Neuronal stem cell (in vitro differentiated cells): ENCODE data around the gene STK38L.
"Not testable (repeated sequence)": the region's sequence is repeated elsewhere in the genome, so short reads cannot be mapped to it uniquely, and the experiment has no call there.

Source experiments
- DNase-seq: peaks from one replicate; pipeline ENCODE4 v3.0.0-alpha.2; 2013; ENCODE audit warnings: low spot score
- H2AFZ ChIP-seq: one replicate; pipeline ENCODE4 v1.6.1; 2013; ENCODE audit warnings: mild to moderate bottlenecking, low read length, inconsistent platforms
- H2AK5ac ChIP-seq: 2 replicates; pipeline ENCODE4 v1.6.1; 2013; ENCODE audit warnings: low read depth, mild to moderate bottlenecking, inconsistent platforms, low read length, moderate library complexity, mixed read lengths
- H2BK120ac ChIP-seq: 2 replicates; pipeline ENCODE4 v1.6.1; 2013; ENCODE audit warnings: low read depth, mild to moderate bottlenecking, inconsistent platforms, low read length, moderate library complexity, mixed read lengths
- H2BK12ac ChIP-seq: one replicate; pipeline ENCODE4 v1.6.1; 2013; ENCODE audit warnings: low read length, inconsistent platforms
- H2BK15ac ChIP-seq: 2 replicates; pipeline ENCODE4 v1.6.1; 2013; ENCODE audit warnings: mild to moderate bottlenecking, low read length, inconsistent platforms, mixed read lengths
- H2BK5ac ChIP-seq: one replicate; pipeline ENCODE4 v1.6.1; 2013; ENCODE audit warnings: inconsistent platforms, mild to moderate bottlenecking, low read length, moderate library complexity
- H3K14ac ChIP-seq: one replicate; pipeline ENCODE4 v1.6.1; 2013; ENCODE audit warnings: low read length, inconsistent platforms
- H3K18ac ChIP-seq: 2 replicates; pipeline ENCODE4 v1.6.1; 2013; ENCODE audit warnings: low read length, inconsistent platforms
- H3K23ac ChIP-seq: 2 replicates; pipeline ENCODE4 v1.6.1; 2013; ENCODE audit warnings: low read depth, mild to moderate bottlenecking, mixed read lengths, low read length, inconsistent platforms; ENCODE audit not compliant: poor library complexity
- H3K27ac ChIP-seq: replicated peaks from 3 replicates; pipeline ENCODE4 v1.5.1; 2013; ENCODE audit warnings: low read length, inconsistent platforms
- H3K27me3 ChIP-seq, 3 experiments: 2 replicates each; pipeline ENCODE4 v1.6.1; 2013; ENCODE audit warnings: low read length in 3 of 3, mild to moderate bottlenecking in 2 of 3, inconsistent platforms in 1 of 3, low read depth in 1 of 3, mixed read lengths in 1 of 3, moderate library complexity in 1 of 3; ENCODE audit not compliant: control insufficient read depth in 3 of 3, insufficient read depth in 3 of 3
- H3K36me3 ChIP-seq, 2 donors: replicated peaks in 1 of 2; 2 replicates each; pipeline ENCODE4 v1.6.1; 2013; ENCODE audit warnings: low read length in 2 of 2; ENCODE audit not compliant: control insufficient read depth in 2 of 2, insufficient read depth in 2 of 2
- H3K4ac ChIP-seq: 2 replicates; pipeline ENCODE4 v1.6.1; 2013; ENCODE audit warnings: inconsistent platforms, mild to moderate bottlenecking, low read length, moderate library complexity
- H3K4me1 ChIP-seq, 2 donors: 1 replicate in 1 of 2; 2 replicates in 1 of 2; pipeline ENCODE4 v1.6.1; 2013; ENCODE audit warnings: low read length in 2 of 2, low read depth in 1 of 2; ENCODE audit not compliant: control insufficient read depth in 2 of 2, insufficient read depth in 1 of 2
- H3K4me2 ChIP-seq: one replicate; pipeline ENCODE4 v1.6.1; 2013; ENCODE audit warnings: mild to moderate bottlenecking, low read length, inconsistent platforms; ENCODE audit not compliant: insufficient read depth, poor library complexity, severe bottlenecking
- H3K4me3 ChIP-seq, 2 donors: 2 replicates each; pipeline ENCODE4 v1.5.1; 2013; ENCODE audit warnings: low read length in 2 of 2, mild to moderate bottlenecking in 2 of 2, inconsistent platforms in 1 of 2, moderate library complexity in 1 of 2
- H3K79me1 ChIP-seq: one replicate; pipeline ENCODE4 v1.6.1; 2013; ENCODE audit warnings: low read depth, mild to moderate bottlenecking, inconsistent platforms, low read length, moderate library complexity
- H3K9ac ChIP-seq: one replicate; pipeline ENCODE4 v1.6.1; 2013; ENCODE audit warnings: mild to moderate bottlenecking, low read depth, low read length, inconsistent platforms; ENCODE audit not compliant: poor library complexity
- H3K9me3 ChIP-seq, 2 donors: replicated peaks in 1 of 2; 2 replicates each; pipeline versions ENCODE3 to v1.6.1; 2013; ENCODE audit warnings: low read length in 2 of 2, mild to moderate bottlenecking in 2 of 2, inconsistent platforms in 1 of 2, low read depth in 1 of 2, mixed read lengths in 1 of 2, moderate library complexity in 1 of 2; ENCODE audit not compliant: control insufficient read depth in 2 of 2, insufficient read depth in 1 of 2
- H4K8ac ChIP-seq: one replicate; pipeline ENCODE4 v1.6.1; 2013; ENCODE audit warnings: low read depth, mild to moderate bottlenecking, inconsistent platforms, low read length, moderate library complexity
- H4K91ac ChIP-seq: one replicate; pipeline ENCODE4 v1.6.1; 2013; ENCODE audit warnings: low read length, low read depth, mild to moderate bottlenecking, inconsistent platforms; ENCODE audit not compliant: poor library complexity
- WGBS, 2 donors: extraction: QIAGEN DNeasy Blood & Tissue Kit; methylation state at CpG; one replicate each; pipeline ENCODE4 v1.1.7; 2013; ENCODE audit warnings: missing lambda C conversion rate in 2 of 2, mixed read lengths in 1 of 2; ENCODE audit not compliant: insufficient read length in 2 of 2, insufficient replicate concordance in 1 of 2; ENCODE audit errors: extremely low coverage in 2 of 2; 5-methylcytosine and 5-hydroxymethylcytosine counted together

Gene STK38L

DNA sequence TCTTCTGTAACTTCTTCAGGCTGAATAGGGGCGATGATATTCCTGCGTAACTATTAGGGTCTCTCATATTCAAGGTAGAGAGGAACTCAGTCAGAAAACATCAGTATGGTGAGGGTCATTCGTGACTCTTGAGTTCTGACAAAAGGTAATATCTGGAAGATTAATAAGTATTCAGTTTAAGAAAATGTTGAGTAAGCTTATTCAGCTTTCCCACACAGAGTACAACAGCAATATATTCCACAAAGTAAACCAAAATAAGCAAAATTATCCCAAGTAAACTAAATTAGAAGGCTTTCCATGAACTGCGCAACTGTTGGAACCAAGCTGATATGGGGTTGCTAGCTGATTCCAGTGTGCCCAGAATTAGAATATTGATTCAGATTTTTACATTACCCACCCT is 12.7 kb upstream of the STK38L start:
- H3K4ac ChIP-seq, H4K91ac ChIP-seq, H3K9ac ChIP-seq, H3K27ac ChIP-seq, DNase-seq, H3K4me2 ChIP-seq, H2BK5ac ChIP-seq, H2BK12ac ChIP-seq, H4K8ac ChIP-seq, H3K4me1 ChIP-seq, H3K14ac ChIP-seq, H3K27me3 ChIP-seq, H2BK15ac ChIP-seq, H3K79me1 ChIP-seq, H3K23ac ChIP-seq, H2BK120ac ChIP-seq, H3K9me3 ChIP-seq, H3K4me3 ChIP-seq, H2AFZ ChIP-seq, H3K18ac ChIP-seq, H3K36me3 ChIP-seq, H2AK5ac ChIP-seq: not testable (repeated sequence)
- no CpG with 5 or more reads among the region's 4 CpGs for WGBS, 2 donors

DNA sequence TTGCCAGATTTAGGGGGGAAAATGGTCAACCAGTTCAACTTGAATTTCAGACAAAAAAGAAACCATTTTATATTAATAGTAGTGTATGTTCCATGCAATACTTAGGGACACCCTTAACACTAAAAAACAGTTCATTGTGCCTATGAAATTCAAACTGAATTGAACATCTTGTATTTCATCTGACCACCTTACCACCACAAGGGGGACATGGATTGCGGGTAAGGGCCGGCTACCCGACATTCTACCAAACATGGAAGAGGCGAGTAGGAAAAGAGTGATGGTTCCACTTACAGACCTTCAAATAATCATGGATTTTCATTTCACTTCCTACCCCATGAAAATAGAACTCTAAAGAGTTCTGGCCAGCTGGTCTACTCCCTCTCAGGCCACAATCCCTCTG is 10.3 kb upstream of the STK38L start:
- Histone ChIP-seq H3K27ac (no peak overlapping the region), H2BK120ac (no peak overlapping the region), H3K4ac (no peak overlapping the region), H3K4me3 (no peak overlapping the region), H3K79me1 (no peaks in the 10 kb centered on the region), H3K23ac (no peak overlapping the region), H2AK5ac (no peak overlapping the region), H3K27me3 (no peaks in the 10 kb centered on the region), H3K4me2 (no peak overlapping the region), H3K9ac (no peak overlapping the region), H2BK5ac (no peak overlapping the region), H3K14ac (no peak overlapping the region), H3K4me1 (no peaks in the 10 kb centered on the region), H2AFZ (no peak overlapping the region), H4K8ac (no peak overlapping the region), H3K18ac (no peak overlapping the region), H2BK15ac (no peak overlapping the region), H2BK12ac (no peak overlapping the region), H4K91ac (no peak overlapping the region), H3K9me3 (no peaks in the 10 kb centered on the region), H3K36me3 (no peaks in the 10 kb centered on the region)
- DNase-seq = no peak
- WGBS, 2 donors = no CpG with 5 or more reads among the region's 4 CpGs

DNA sequence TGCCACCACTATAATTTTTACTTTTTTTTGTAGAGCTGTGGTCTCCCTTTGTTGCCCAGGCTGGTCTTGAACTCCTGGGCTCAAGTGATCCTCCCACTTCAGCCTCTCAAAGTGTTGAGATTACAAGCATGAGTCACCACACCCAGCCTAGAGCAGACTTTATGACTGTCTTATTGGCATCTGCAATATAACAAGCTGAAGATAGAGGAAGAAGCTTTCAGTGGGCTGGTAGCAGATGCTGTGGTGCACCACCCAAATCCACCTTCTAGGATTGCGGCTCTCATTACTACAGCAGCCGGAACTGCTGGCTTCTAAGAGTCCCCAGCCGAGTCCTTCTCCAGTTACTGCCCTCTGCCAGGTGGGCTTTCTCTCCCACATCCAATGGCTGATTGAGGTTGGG is 7.6 kb upstream of the STK38L start:
- Histone ChIP-seq H3K9me3 (no peaks in the 10 kb centered on the region), H4K91ac (no peak overlapping the region), H3K36me3 (no peaks in the 10 kb centered on the region), H3K79me1 (no peaks in the 10 kb centered on the region), H3K4me3 (no peak overlapping the region), H3K9ac (no peak overlapping the region), H2AFZ (no peak overlapping the region), H3K27me3 (no peaks in the 10 kb centered on the region), H2BK15ac (no peak overlapping the region), H3K18ac (no peak overlapping the region), H2BK120ac (no peak overlapping the region), H3K4ac (no peak overlapping the region), H3K14ac (no peak overlapping the region), H2BK5ac (no peak overlapping the region), H3K23ac (no peak overlapping the region), H2AK5ac (no peak overlapping the region), H3K27ac (no peak overlapping the region), H4K8ac (no peak overlapping the region), H2BK12ac (no peak overlapping the region), H3K4me1 (no peaks in the 10 kb centered on the region), H3K4me2 (no peak overlapping the region)
- WGBS, 2 donors = no CpG with 5 or more reads among the region's 3 CpGs
- DNase-seq = no peak

DNA sequence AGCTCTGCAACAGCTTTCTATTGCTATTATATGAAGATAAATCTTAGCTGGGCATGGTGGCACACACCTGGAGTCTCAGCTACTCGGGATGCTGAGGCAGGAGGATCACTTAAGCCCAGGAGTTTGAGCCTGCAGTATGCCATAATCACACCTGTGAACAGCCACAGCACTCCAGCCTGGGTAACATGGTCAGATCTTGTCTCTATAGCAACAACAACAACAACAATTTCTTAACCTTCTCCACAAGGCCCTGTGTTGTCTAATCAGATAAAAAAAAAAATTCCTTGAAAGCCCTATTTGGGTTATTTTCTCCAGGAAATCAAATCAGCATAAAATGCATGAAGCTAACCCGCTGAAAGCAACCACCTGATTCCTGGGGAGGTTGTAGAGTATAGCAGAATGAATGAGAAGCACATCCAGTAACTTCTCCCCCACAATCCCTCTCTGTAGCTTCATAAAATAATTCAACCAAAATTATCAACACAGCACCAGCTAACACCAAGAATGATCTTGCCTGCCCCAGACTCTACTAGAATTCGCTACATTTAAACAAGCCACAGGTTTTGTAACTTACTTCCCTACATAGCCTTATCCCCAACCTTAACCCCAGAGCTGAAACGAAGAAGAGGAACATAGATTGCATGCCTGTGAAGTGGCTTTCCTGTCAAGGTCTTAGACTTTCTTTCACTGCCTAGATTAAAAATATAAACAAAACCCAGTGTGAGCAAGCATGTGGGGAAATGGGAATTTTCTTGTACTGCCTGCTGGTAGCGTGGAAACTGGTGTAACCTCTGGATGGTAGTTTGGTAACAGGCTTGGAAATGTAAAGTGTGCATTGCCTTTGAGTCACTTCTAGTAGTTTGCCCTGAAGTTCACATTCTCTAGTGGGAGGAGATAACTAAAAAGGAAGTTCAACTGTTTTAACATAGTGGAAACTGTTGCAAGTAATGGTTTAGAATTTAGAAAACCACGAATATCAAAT is 6.0 kb upstream of the STK38L start:
- Histone ChIP-seq H3K79me1 (no peaks in the 10 kb centered on the region), H3K4me2 (no peak overlapping the region), H3K27me3 (peaks cover 0 to 2% (median 0%) of the 10 kb centered on the region in 3 experiments), H3K4me3 (no peak overlapping the region), H2BK5ac (no peak overlapping the region), H3K27ac (no peak overlapping the region), H2BK120ac (no peak overlapping the region), H3K4me1 (no peaks in the 10 kb centered on the region), H3K18ac (no peak overlapping the region), H3K9ac (no peak overlapping the region), H3K23ac (no peak overlapping the region), H3K4ac (no peak overlapping the region), H2AK5ac (no peak overlapping the region), H2AFZ (no peak overlapping the region), H3K9me3 (no peaks in the 10 kb centered on the region), H3K14ac (no peak overlapping the region), H4K91ac (no peak overlapping the region), H2BK12ac (no peak overlapping the region), H3K36me3 (no peaks in the 10 kb centered on the region), H4K8ac (no peak overlapping the region), H2BK15ac (no peak overlapping the region)
- no CpG with 5 or more reads among the region's 6 CpGs for WGBS, 2 donors
- no peak for DNase-seq
